GM12892 (cell line): ENCODE results near the gene RAD51D.
"Not testable (repeated sequence)": the region's sequence is repeated elsewhere in the genome, so short reads cannot be mapped to it uniquely, and the experiment has no call there.

Experiments
- DNase-seq: peaks from one replicate; pipeline ENCODE4 v3.0.0; 2011; ENCODE audit not compliant: insufficient read length
- FAIRE-seq: peaks from 2 replicates; lab custom pipeline; 2011; peaks lifted over from hg19 to GRCh38; lab: Jason Lieb, UNC
- POLR2A ChIP-seq: IDR thresholded peaks from 2 replicates; pipeline ENCODE4 v1.6.1; 2011; ENCODE audit warnings: low read depth, low read length, control low read depth
- POLR2AphosphoS5 ChIP-seq: IDR thresholded peaks from 2 replicates; pipeline ENCODE4 v1.6.1; 2011; ENCODE audit warnings: low read depth, low read length, control low read depth
- TAF1 ChIP-seq: IDR thresholded peaks from 2 replicates; pipeline ENCODE4 v1.6.1; 2011; ENCODE audit warnings: low read depth, mild to moderate bottlenecking, control low read depth, low read length, borderline replicate concordance

Gene RAD51D

DNA sequence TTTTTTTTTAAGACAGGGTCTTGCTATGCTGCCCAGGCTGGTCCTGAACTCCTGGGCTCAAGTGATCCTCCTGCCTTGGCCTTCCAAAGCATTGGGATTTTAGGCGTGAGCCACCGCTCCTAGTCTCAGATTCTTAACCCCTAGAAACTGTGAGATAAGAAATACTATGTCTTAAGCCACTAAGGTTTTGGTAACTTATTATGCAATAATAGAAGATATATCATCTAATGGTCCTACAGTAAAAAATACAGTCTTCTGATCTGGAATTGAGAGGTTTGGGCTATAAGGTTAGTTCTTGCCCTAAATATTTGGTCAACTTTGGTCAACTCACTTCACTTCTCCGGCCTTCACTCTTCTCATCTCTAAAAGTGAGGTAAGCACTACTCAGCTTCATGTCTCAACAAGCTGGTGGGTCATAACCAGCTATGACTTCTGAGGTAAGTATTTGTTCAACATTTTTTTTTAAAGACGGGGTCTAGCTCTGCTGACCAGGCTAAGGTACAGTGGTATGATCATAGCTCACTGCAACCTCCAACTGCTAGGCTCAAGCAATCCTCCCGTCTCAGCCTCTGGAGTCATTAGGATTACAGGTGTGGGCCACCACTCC lies 14.7 kb downstream of the RAD51D start:
- no peak for TF ChIP-seq POLR2A
- no peak for TF ChIP-seq POLR2AphosphoS5
- no peak for TF ChIP-seq TAF1
- DNase-seq: no peak
- FAIRE-seq: no peak

DNA sequence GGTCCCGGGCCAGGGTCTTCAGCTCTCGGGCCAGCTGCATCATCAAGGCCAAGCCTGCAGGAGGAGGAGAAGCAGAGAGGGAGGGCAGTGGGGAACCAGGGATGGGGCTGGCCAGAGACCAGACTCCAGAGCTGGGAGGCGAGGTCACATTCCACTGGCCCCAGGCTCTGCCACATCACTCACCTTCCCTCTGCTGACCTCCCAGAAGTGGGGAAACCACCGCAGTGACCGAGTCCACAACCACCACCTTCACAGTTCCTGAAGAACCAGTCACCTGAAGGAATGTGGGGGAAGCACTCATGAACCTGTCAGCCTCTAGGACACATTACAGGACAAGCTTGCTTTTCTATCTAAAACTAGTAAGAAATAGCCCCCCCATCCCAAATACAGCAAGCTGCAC lies 16.4 kb downstream of the RAD51D start:
- FAIRE-seq (no peak), DNase-seq (no peak)
- TF ChIP-seq POLR2A (no peak), TAF1 (no peak), POLR2AphosphoS5 (no peak)

DNA sequence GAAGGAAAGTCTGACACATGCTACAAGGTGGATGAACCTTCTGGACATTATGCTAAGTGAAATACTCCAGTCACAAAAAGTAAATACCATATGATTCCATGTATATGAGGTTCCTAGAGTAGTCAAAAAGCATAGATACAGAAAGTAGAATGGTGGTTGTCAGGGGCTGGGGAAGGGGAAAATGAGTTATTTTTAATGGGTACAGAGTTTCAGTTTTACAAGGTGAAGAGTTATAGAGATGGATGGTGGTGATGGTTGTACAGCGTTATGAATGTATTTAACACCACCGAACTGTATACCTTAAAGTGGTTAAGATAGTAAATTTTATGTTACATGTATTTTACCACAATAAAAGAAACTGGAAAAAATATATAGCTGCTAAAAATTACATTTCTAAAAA lies 17.9 kb downstream of the RAD51D start:
- no peak for FAIRE-seq
- DNase-seq: no peak
- TF ChIP-seq TAF1 (no peak), POLR2AphosphoS5 (no peak), POLR2A (no peak)

DNA sequence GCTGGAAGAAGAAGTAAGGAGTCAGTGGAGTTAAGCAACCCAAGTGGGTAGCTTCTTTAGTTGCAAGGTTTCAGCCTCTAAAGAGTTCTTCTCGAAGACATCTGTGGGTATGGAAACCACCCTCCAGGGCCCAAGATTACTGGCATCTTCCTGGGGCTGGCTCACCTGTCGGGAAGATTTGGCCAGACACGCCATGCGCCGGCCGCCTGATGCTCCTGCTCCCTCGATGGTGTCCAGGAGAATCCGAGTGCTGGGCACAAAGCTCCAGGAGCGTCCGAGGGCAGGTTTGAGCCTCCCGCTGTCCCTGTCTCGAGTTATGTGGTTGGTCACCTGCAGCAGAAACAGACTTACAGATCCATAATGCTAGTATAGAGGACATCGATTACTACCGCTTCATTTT lies 18.6 kb downstream of the RAD51D start:
- no peak for TF ChIP-seq TAF1
- TF ChIP-seq POLR2AphosphoS5: no peak
- TF ChIP-seq POLR2A: no peak
- DNase-seq: no peak
- no peak for FAIRE-seq

DNA sequence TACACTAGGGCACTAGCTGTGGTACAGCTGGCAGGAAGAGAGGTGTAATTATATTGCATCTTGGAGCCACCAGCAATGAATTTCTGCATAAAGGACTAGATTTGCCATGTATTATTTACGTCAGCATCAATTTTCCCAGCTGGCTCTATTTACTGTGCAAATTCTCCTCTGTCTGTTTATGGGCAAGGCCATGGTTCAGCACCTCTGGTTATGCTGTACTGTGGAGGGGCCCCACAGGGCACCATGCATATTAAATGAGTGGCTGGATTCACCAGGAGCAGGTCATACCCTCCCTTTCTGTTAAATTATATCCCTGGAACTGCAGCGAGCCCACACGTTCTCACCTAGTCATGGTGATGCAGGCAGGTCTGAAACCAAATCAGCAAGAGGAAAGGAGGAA lies 19.8 kb downstream of the RAD51D start:
- no peak for TF ChIP-seq TAF1
- no peak for FAIRE-seq
- no peak for DNase-seq

DNA sequence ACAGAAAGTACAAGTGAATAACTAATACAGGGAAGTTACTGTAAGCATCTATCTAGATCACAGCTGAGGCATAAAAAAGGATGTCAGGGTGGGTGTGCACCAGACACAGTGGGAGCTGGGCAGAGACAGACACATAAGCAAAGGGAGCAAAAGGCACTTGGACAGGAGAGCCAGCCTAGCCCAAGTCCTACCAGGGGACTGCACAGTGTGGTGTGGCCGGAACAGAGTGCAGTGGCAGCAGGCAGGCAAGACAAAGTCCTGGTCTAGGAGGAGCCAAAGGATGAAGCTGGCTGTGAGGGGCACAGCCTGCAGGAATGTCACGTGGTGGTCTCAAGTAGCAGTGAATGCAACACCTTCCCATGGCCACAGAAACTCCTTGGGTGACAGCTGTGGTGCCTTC lies 21.9 kb downstream of the RAD51D start:
- no peak for FAIRE-seq
- no peak for DNase-seq

DNA sequence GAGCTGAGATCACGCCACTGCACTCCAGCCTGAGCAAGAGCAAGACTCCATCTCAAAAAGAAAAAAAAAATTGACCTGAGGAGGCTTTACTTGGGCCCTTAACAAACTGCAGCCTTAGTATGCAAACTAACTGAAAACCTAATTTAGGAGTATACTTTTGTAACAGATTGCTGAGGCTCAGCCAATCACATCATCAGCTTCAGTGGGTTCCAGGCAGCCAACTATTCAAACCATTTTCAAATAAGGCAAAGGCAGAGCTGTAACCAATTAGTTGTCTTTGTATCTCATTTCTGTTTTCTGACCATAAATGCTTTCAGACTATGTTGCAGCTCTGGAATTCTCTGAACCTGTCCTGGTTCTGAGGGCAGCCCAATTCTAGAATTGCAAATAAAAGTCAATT lies 23.9 kb downstream of the RAD51D start:
- no peak for FAIRE-seq
- TF ChIP-seq TAF1: no peak
- TF ChIP-seq POLR2AphosphoS5: no peak
- TF ChIP-seq POLR2A: no peak
- no peak for DNase-seq

More for the DNA sequence above, 21.9 kb downstream of the RAD51D start:
- no peak for TF ChIP-seq TAF1
- no peak for TF ChIP-seq POLR2A
- no peak for TF ChIP-seq POLR2AphosphoS5

DNA sequence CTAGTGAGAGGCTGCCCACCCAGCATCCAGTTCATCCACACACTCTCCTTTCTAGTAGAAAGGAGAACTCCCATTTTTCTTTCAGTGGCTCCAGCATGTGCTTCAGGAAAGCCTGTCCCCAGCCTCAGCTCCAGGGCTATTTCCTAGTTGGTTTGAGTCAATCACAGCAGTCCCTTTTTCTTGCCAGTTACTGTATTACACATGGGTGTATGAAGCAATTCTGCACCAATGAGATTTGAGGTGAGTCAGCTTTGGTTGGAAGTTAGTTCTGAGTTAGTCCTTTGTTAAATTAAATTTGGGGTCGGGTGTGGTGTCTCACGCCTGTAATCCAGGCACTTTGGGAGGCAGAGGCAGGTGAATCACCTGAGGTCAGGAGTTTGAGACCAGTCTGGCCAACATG lies 24.8 kb downstream of the RAD51D start:
- FAIRE-seq (no peak), DNase-seq (no peak)
- TF ChIP-seq POLR2A (no peak), TAF1 (no peak), POLR2AphosphoS5 (no peak)

DNA sequence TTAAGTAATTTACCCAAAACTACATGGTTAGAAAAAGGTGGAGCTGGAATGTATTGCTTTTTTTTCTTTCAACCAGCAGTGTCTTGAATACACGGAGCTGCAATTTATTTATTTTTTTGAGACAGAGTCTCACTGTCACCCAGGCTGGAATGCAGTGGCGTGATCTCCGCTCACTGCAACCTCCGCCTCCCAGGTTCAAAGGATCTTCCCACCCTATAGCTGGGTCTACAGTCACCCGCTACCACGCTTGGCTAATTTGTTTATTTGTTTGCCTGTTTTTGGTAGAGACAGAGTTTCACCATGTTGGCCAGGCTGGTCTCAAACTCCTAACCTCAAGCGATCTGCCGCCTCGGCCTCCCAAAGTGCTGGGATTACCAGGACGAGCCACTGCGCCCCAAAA lies 29.0 kb downstream of the RAD51D start:
- not testable (repeated sequence) for FAIRE-seq, DNase-seq

DNA sequence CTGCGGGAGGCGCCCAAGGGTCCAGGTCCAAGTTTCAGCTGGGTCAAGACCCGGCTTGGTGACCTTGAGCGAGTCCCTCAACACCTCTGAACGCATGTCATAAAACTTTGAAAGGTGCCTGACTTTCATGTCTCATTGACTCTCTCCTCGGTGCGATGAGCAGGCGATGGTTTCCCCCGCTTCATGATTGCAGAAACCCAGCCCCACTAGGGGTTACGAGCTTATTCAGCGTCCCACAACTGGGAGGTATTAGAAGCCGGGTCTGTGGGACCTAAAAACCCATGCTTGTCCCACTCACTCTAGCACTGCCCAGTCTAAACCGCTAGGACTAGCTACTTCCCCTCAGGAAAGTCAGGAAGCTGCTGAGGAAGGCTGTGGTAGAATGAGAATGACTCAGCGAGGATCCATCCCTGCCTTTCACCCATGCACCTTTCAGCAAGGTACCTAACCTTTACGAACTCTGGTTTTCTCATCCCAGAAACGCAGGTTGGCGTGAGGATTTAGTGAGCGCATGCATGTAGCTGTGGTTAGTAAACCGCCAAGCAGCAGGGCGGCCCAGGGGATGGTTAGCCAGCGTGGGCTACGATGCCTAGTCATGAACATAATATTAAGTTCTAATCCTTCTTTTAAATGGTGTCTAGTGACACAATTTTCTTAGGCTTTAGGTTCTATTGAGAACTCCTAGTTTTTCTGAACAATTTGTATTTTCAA lies 29.9 kb downstream of the RAD51D start:
- FAIRE-seq: no peak
- DNase-seq: no peak
- TF ChIP-seq POLR2AphosphoS5 (no peak), POLR2A (no peak; the same call in 1 of the 2 replicates), TAF1 (no peak)

DNA sequence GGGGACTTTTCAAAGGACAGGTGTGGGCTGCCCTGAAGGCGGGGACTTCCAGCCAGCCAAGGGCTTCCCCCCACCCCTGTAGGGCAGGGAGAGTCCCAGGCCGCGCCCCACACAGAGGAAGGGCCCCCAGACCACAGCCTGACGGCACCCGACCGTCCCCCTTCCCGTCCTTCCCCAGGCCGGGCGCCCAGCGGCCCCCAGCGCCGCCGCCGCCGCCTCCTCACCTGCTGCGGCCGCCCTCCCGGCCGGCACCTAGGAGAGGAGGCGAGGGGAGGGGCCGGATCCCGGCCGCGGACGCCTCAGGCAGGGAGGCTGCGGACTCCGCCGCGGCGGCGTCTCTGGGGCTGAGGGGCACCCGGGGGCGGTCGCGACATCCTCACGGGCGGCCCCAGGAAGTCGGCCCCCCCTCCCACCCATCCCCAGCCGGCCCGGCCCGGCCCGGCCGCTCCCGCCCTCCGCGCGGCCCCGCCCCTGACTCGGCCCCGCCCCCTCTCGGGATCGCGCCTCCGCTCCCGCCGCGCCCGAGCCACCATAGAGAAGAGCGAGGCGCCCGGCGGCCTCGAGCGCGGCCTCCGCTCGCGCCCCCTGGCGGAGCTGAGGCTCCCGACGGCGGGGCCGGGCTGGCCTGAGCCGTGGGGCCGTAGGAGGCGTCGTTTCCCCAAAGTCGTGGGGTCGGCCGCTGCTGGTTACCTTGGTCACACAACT lies 30.6 kb downstream of the RAD51D start:
- DNase-seq (peak; percentile 72), FAIRE-seq (peak; percentile 91)
- TF ChIP-seq POLR2A (0 out of 2 replicates have a peak, but pooled peaks have one; percentile 12), POLR2AphosphoS5 (no peak), TAF1 (no peak)
